Measurements from ENCODE around the gene VPS54. TPM values are rescaled to one million over a fixed set of nuclear protein-coding genes. Genes with fewer than 3 reads are reported as not detected.
"Not testable (repeated sequence)": the region's sequence is repeated elsewhere in the genome, so short reads cannot be mapped to it uniquely, and the experiment has no call there.

VPS54 gene
- total RNA-seq, 1 donor from 2014 or later = 17.7 TPM

- no peaks in the 10 kb centered on the region for H3K27me3 ChIP-seq (ENCODE audit: control insufficient read depth, insufficient read depth, low read length)
- TF ChIP-seq CTCF (IDR thresholded peaks at IDR 0.05; ENCODE audit: insufficient read depth, low read length, poor library complexity, severe bottlenecking) = no peak
Observed at GRCh38 chr2:63853527-63854310, 165.5 kb downstream of the VPS54 start.

GRCh38 chr2:63851691-63852311 is 167.4 kb downstream of the VPS54 start:
- no peak for TF ChIP-seq CTCF (IDR thresholded peaks at IDR 0.05; ENCODE audit: insufficient read depth, low read length, poor library complexity, severe bottlenecking)
- no peaks in the 10 kb centered on the region for H3K36me3 ChIP-seq (ENCODE audit: control insufficient read depth, insufficient read depth, low read length)
- no peak for DNase-seq (ENCODE audit: low read depth)
- no peak overlapping the region for H3K4me3 ChIP-seq (ENCODE audit: low read depth, low read length)
- H3K27me3 ChIP-seq (ENCODE audit: control insufficient read depth, insufficient read depth, low read length) = no peaks in the 10 kb centered on the region

More at GRCh38 chr2:63853527-63854310, 165.5 kb downstream of the VPS54 start:
- DNase-seq (ENCODE audit: low read depth) = no peak
- no peak overlapping the region for H3K4me3 ChIP-seq (ENCODE audit: low read depth, low read length)
- H3K36me3 ChIP-seq (ENCODE audit: control insufficient read depth, insufficient read depth, low read length) = no peaks in the 10 kb centered on the region

GRCh38 chr2:63850649-63851048 is 168.6 kb downstream of the VPS54 start:
- no peak for DNase-seq (ENCODE audit: low read depth)
- TF ChIP-seq CTCF (IDR thresholded peaks at IDR 0.05; ENCODE audit: insufficient read depth, low read length, poor library complexity, severe bottlenecking) = no peak
- Histone ChIP-seq H3K27me3 (ENCODE audit: control insufficient read depth, insufficient read depth, low read length) (no peaks in the 10 kb centered on the region), H3K36me3 (ENCODE audit: control insufficient read depth, insufficient read depth, low read length) (no peaks in the 10 kb centered on the region), H3K4me3 (ENCODE audit: low read depth, low read length) (no peak overlapping the region)

DNA sequence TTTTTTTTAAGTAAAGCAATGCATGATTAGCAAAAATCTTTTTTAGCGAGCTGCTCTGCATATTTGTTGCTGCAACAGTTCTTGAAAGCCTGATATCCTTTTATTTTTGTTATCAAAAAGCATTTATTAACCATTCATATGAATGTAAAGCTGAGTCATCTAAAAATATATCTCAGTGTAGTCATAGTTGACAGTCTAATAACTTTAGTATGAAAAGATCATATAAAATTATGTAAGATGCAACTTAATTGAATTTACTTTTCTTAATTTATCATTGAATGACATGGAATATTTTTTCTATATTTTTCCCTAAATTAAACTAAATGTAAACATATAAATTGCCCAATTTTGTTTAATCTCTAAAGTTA is 169.0 kb downstream of the VPS54 start:
- no peak overlapping the region for H3K4me3 ChIP-seq (ENCODE audit: low read depth, low read length)
- H3K27me3 ChIP-seq (ENCODE audit: control insufficient read depth, insufficient read depth, low read length) = no peaks in the 10 kb centered on the region
- H3K36me3 ChIP-seq (ENCODE audit: control insufficient read depth, insufficient read depth, low read length) = no peaks in the 10 kb centered on the region
- no peak for DNase-seq (ENCODE audit: low read depth)
- TF ChIP-seq CTCF (IDR thresholded peaks at IDR 0.05; ENCODE audit: insufficient read depth, low read length, poor library complexity, severe bottlenecking) = no peak

GRCh38 chr2:63849381-63850203 is 169.6 kb downstream of the VPS54 start:
- Histone ChIP-seq H3K27me3 (ENCODE audit: control insufficient read depth, insufficient read depth, low read length) (no peaks in the 10 kb centered on the region), H3K36me3 (ENCODE audit: control insufficient read depth, insufficient read depth, low read length) (no peaks in the 10 kb centered on the region), H3K4me3 (ENCODE audit: low read depth, low read length) (no peak overlapping the region)
- TF ChIP-seq CTCF (IDR thresholded peaks at IDR 0.05; ENCODE audit: insufficient read depth, low read length, poor library complexity, severe bottlenecking) = no peak
- no peak for DNase-seq (ENCODE audit: low read depth)

DNA sequence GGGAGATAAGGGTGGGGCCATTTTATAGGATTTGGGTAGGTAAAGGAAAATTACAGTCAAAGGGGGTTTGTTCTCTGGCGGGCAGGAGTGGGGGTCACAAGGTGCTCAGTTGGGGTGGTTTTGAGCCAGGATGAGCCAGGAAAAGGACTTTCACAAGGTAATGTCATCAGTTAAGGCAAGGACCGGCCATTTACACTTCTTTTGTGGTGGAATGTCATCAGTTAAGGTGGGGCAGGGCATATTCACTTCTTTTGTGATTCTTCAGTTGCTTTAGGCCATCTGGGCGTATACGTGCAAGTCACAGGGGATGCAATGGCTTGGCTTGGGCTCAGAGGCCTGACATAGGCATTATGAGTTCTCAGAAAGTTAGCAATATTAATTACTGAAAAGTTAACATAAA is 171.7 kb downstream of the VPS54 start:
- not testable (repeated sequence) for H3K27me3 ChIP-seq (ENCODE audit: control insufficient read depth, insufficient read depth, low read length); DNase-seq (ENCODE audit: low read depth); H3K36me3 ChIP-seq (ENCODE audit: control insufficient read depth, insufficient read depth, low read length); H3K4me3 ChIP-seq (ENCODE audit: low read depth, low read length)

Measured in kidney epithelial cell (primary cell).